Measurements from ENCODE around the gene FER. TPM values are rescaled to one million over a fixed set of nuclear protein-coding genes. Genes with fewer than 3 reads are reported as not detected.

The FER gene
- total and polyA plus RNA-seq, 10 of the 15 experiments (the other 5 are each of a cell fraction or from before 2014, with no cell fraction given): 4.4 to 19.1 (median 9.6) TPM

GRCh38 chr5:109195667-109196066, 448.0 kb downstream of the FER start (continued):
- TF ChIP-seq CUX1 (IDR thresholded peaks at IDR 0.05; ENCODE audit: insufficient replicate concordance, low read depth, low read length) (no peak), RBBP5 (conservative IDR thresholded peaks at IDR 0.05) (no peak), EGR1 (IDR thresholded peaks at IDR 0.05; ENCODE audit: borderline replicate concordance in 1 of 2, low read depth in 2 of 2, low read length in 2 of 2) (no peak)

GRCh38 chr5:109196087-109196822, 448.6 kb downstream of the FER start:
- ChIA-PET CTCF (interaction anchor here (0.5 kb wide), 1 partner anchor 673 kb away, joined by 3 read pairs; no protein-coding TSS in a partner anchor), RAD21 (ENCODE audit: unreplicated experiment) (interaction anchor here (0.6 to 0.7 kb wide), 3 partner anchors 36 to 467 kb away, joined by 3 to 6 read pairs (median 3); no protein-coding TSS in a partner anchor), POLR2A (interaction anchor here (0.6 to 0.7 kb wide), 3 partner anchors 8 to 378 kb away, joined by 7 to 9 read pairs (median 8); no protein-coding TSS in a partner anchor), SMC1A (ENCODE audit: uncharacterized antibody, unreplicated experiment) (interaction anchor here (0.6 to 1.3 kb wide), 3 partner anchors 16 to 97 kb away, joined by 3 to 4 read pairs (median 4); no protein-coding TSS in a partner anchor)
- H3K9me3 ChIP-seq (replicated peaks; ENCODE audit: control insufficient read depth, insufficient read depth, low read length): no peaks in the 10 kb centered on the region
- in situ Hi-C loops (cut with MboI): no loop called here
- no peak for FAIRE-seq
- H3K4me3 ChIP-seq: no peak overlapping the region
- no peaks in the 10 kb centered on the region for H3K27me3 ChIP-seq (replicated peaks in 1 of 2; ENCODE audit: control insufficient read depth in 2 of 2, insufficient read depth in 2 of 2, low read length in 1 of 2)
- no TSS peak for BruUV-seq (replicated peaks)
- H3K4me1 ChIP-seq (ENCODE audit: control insufficient read depth, insufficient read depth, low read length): peaks cover 2% of the 10 kb centered on the region
- no peaks in the 10 kb centered on the region for H3K79me2 ChIP-seq (ENCODE audit: control insufficient read depth, insufficient read depth, low read length)
- H4K20me1 ChIP-seq (ENCODE audit: control insufficient read depth, insufficient read depth): no peaks in the 10 kb centered on the region
- no peaks in the 10 kb centered on the region for H3K36me3 ChIP-seq (ENCODE audit: control insufficient read depth in 2 of 2, insufficient read depth in 2 of 2, low read length in 1 of 2)
- no peak overlapping the region for H3K9ac ChIP-seq (ENCODE audit: control insufficient read depth, insufficient read depth, low read length)
- no peak for DNase-seq (ENCODE audit: low read depth, low spot score)
- H3K4me2 ChIP-seq (ENCODE audit: control insufficient read depth, insufficient read depth): no peak overlapping the region
- WGBS (ENCODE audit: insufficient coverage, insufficient replicate concordance, low lambda C conversion rate, missing lambda C conversion rate): 100% methylated on average over 2 of the region's 2 CpGs
- TF ChIP-seq RCOR1 (conservative IDR thresholded peaks at IDR 0.05; ENCODE audit: low read depth, low read length) (no peak), IRF3 (IDR thresholded peaks at IDR 0.05) (no peak), NFYB (IDR thresholded peaks at IDR 0.05; ENCODE audit: insufficient read depth, low read depth, low read length) (no peak), ETV6 (conservative IDR thresholded peaks at IDR 0.05 in 1 of 2, IDR thresholded peaks at IDR 0.05 in 1 of 2; ENCODE audit: borderline replicate concordance in 1 of 2, low read depth in 1 of 2) (no peak), ZNF217 (IDR thresholded peaks at IDR 0.05) (no peak)
- no peak overlapping the region for H2AFZ ChIP-seq (ENCODE audit: control insufficient read depth, low read depth, low read length)
- H3K27ac ChIP-seq (ENCODE audit: control insufficient read depth, insufficient read depth): no peak overlapping the region
- no peak for ATAC-seq
- intact Hi-C loops (cut with micrococcal nuclease; ENCODE audit: unreplicated experiment): no loop called here
